ENCODE data around the gene ZEB2. TPM values are rescaled to one million over a fixed set of nuclear protein-coding genes. Genes with fewer than 3 reads are reported as not detected.

The ZEB2 gene
- total RNA-seq, 1 donor from 2014 or later: 23.8 TPM

- DNase-seq (ENCODE audit: low read depth): peak; percentile 85
These were observed 6.4 kb downstream of the ZEB2 start for GRCh38 chr2:144513388-144514101.

GRCh38 chr2:144512891-144513351 is 7.0 kb downstream of the ZEB2 start:
- peak; percentile 33 for DNase-seq (ENCODE audit: low read depth)

GRCh38 chr2:144512470-144512869 is 7.4 kb downstream of the ZEB2 start:
- DNase-seq (ENCODE audit: low read depth): no peak

GRCh38 chr2:144511937-144512336 is 8.0 kb downstream of the ZEB2 start:
- peak; percentile 43 for DNase-seq (ENCODE audit: low read depth)

- peak; percentile 29 for DNase-seq (ENCODE audit: low read depth)
These were observed 8.6 kb downstream of the ZEB2 start for GRCh38 chr2:144511226-144511810.

- peak; percentile 75 for DNase-seq (ENCODE audit: low read depth)
These were observed 9.5 kb downstream of the ZEB2 start for GRCh38 chr2:144510294-144510991.

- DNase-seq (ENCODE audit: low read depth): no peak
These were observed 10.1 kb downstream of the ZEB2 start for GRCh38 chr2:144509879-144510221.

GRCh38 chr2:144509001-144509878 is 10.7 kb downstream of the ZEB2 start:
- peak; percentile 62 for DNase-seq (ENCODE audit: low read depth)

- DNase-seq (ENCODE audit: low read depth): peak; percentile 40
These were observed 11.6 kb downstream of the ZEB2 start for GRCh38 chr2:144508172-144508851.

- DNase-seq (ENCODE audit: low read depth): no peak
These were observed 12.3 kb downstream of the ZEB2 start for GRCh38 chr2:144507441-144508171.

GRCh38 chr2:144505245-144505831 is 14.6 kb downstream of the ZEB2 start:
- peak; percentile 79 for DNase-seq (ENCODE audit: low read depth)

- DNase-seq (ENCODE audit: low read depth): no peak
These were observed 15.7 kb downstream of the ZEB2 start for GRCh38 chr2:144504218-144504641.

- no peak for DNase-seq (ENCODE audit: low read depth)
These were observed 16.7 kb downstream of the ZEB2 start for GRCh38 chr2:144503242-144503641.

GRCh38 chr2:144502369-144502768 is 17.6 kb downstream of the ZEB2 start:
- no peak for DNase-seq (ENCODE audit: low read depth)

GRCh38 chr2:144501627-144502026 is 18.3 kb downstream of the ZEB2 start:
- DNase-seq (ENCODE audit: low read depth): no peak

GRCh38 chr2:144501118-144501517 is 18.8 kb downstream of the ZEB2 start:
- DNase-seq (ENCODE audit: low read depth): peak; percentile 76

- no peak for DNase-seq (ENCODE audit: low read depth)
These were observed 19.4 kb downstream of the ZEB2 start for GRCh38 chr2:144500563-144500962.

GRCh38 chr2:144498277-144498676 is 21.6 kb downstream of the ZEB2 start:
- no peak for DNase-seq (ENCODE audit: low read depth)

GRCh38 chr2:144496977-144497598 is 22.8 kb downstream of the ZEB2 start:
- no peak for DNase-seq (ENCODE audit: low read depth)

Measured in renal cortical epithelial cell (primary cell).